GM19025 (cell line): Measurements from ENCODE around the gene SIKE1.
"Not testable (repeated sequence)": the region's sequence is repeated elsewhere in the genome, so short reads cannot be mapped to it uniquely, and the experiment has no call there.

Experiments used
- ATAC-seq: cut with Tn5 transposase; IDR thresholded peaks from one replicate; pipeline ENCODE4 v1.9.1; 2021; ENCODE audit warnings: mild to moderate bottlenecking, low read depth, moderate library complexity; ENCODE audit not compliant: unreplicated experiment

The SIKE1 gene

DNA sequence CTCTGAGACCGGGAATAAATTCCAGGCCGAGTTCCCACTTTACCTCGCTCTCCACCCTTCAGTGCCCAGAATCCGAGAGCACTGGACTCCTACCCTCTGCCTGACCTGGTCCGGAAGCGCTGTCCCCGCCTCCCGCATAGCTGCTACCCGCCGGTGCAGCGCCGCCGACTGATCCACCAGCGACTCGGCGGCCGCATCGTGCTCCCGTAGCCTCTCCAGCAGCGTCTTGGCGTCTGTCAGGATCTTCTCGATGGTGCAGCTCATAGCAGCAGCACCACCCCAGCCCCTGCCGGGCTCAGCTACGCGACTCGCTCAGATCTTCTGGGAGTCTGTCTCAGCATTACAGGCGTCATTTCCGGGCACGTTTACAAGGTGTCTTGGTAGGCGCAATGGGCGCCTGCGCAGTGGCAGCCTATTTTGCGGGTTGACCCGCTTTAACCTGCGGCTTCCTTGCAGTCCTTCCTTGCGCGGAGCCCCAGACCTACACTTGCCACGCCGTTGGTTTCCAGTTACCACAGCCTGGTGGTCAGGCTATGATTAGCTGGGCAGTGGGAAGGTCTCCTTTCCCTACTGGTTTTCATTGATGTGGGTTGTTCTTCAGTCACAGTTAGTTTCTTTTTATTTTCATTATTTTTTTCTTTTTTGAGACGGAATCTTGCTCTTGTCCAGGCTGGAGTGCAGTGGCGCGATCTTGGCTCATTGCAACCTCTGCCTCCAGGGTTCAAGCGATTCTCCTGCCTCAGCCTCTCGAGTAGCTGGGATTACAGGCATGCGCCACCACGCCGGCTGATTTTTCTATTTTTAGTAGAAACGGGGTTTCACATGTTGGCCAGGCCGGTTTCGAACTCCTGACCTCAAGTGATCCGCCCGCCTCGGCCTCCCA lies at the start of gene SIKE1:
SIKE1 (minus strand) TSS at position 342 of the 883 bp plus-strand sequence; CDS start at position 264, 78 bp downstream.
- ATAC-seq: peak; percentile 98

DNA sequence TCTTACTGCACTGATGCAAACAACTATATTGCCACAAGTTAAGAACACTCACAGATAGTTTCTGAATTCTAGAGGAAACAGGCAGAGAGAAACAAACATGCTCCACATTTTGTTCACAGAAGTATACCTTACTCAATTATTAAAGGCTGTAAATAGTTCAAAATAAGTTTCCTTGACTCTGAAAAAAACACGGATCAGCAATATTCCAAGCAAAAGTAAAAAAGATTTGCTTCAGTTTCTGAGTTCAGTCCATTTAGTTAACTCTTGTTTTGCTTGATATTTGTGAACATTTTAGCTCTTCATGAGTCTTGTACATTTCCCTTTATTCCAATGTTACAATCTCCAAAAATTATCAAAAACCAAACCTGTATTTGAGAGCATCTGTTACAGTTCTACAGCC lies 49.6 kb upstream of the SIKE1 start:
- not testable (repeated sequence) for ATAC-seq

DNA sequence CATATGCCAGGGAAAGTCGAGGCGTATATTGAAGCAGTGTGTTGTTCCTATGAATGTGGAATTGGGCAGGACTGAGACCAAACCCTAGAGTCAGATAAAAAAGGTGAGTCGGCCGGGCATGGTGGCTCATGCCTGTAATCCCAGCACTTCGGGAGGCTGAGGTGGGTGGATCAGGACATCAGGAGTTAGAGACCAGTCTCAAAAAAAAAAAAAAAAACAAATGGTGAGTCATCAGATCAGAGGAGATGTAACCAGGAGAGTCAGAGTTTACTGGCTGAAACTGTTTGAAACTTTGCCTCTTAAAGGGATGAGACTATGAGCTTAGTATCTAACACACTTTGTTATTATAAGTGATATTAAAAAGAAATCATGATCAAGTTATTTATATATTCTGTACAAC lies 47.8 kb upstream of the SIKE1 start:
- ATAC-seq: no peak

DNA sequence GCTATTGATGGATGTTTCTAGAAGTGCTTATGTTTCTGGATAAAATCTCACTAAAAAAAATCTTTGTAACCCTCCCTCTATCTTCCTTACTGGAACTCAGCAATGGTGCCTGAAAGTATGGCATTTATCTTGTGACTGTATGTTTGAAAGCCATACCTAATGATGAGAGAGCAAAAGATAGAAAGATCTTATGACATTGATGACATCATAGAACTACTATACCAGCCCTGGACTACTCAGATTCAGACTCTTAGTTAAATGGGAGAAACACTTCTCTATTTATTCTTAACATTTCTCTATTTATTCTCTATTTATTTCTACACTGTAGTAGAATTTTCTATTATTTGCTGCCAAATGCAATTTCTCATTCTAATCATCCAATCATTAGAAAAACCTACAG lies 41.5 kb upstream of the SIKE1 start:
- no peak for ATAC-seq

DNA sequence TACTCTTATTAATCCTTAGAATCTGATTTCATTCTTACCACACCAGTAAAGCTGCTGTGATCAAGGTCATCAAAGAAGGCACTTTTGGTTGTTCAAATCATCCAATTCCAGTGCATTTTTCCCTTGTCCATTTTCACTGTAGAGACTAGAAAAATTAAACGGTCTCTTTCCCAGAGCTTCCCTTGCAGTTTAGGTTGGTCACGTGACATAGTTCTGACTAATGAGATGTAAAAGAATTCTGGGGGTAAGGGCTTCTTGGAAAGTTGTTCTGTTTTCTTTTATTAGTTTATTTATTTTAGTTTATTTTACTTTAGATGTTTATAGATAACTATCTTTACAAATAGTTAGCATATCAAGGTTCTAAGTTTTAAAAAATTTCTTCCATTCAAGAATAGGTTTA lies 39.9 kb upstream of the SIKE1 start:
- no peak for ATAC-seq

DNA sequence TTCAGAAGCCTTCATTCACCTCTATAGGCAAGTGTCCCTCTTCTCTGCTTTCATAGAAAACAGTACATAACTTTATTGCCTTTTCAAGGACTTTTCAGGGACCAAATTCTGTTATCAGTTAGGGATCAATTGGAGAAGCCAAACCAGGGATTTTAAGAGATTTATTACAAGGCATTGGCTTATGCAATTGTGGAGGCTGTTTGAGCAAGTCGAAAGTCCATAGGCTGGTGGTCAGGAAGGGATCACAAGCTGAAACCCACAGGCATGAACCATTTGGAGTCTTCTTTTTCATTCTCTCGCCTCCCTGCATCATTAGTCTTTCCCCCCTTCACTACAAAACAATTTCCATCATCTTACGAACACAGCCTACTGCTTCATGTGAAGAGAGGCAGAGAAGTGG lies 39.4 kb upstream of the SIKE1 start:
- no peak for ATAC-seq

DNA sequence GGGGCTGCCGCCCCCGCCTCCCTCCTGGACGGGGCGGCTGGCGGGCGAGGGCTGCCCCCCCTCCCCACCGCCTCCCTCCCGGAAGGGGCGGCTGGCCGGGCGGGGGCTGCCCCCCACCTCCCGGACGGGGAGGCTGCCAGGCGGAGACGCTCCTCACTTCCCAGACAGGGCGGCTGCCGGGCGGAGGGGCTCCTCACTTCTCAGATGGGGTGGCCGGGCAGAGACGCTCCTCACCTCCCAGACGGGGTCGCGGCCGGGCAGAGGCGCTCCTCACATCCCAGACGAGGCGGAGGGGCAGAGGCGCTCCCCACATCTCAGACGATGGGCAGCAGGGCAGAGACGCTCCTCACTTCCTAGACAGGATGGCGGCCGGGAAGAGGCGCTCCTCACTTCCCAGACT lies 24.0 kb upstream of the SIKE1 start:
- ATAC-seq: not testable (repeated sequence)

DNA sequence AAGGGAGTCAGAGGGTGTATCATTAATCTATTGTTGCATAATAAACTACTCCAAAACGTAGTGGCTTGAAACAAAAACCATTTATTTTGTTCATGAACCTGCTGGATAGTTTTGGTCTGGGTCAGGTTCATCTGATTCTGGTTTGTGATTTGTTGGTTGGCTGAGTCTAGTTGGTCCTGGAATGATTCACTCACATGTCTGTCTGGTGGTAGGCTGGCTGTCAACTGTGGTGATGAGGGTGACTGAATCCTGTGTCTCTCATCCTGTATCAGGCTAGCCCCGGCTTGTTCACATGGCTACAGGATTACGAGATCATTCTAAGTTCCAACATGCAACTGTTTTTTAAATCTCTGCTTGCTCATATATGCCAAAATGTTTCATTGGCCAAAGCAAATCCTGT lies 22.5 kb upstream of the SIKE1 start:
- no peak for ATAC-seq

DNA sequence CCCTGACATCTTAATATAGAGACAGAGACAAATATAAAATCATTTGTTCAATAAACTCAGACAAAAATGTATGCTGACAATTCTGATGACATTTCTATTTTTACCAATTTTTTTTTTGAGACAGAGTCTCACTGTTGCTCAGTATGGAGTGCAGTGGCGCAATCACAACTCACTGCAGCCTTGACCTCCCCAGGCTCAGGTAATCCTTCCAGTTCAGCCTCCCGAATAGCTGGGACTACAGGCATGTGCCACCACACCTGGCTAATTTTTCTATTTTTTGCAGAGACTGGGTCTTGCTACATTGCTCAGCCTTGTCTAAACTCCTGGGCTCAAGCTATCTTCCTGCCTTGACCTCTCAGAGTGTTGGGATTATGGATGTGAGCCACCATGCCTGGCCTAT lies 13.6 kb upstream of the SIKE1 start:
- ATAC-seq: no peak

DNA sequence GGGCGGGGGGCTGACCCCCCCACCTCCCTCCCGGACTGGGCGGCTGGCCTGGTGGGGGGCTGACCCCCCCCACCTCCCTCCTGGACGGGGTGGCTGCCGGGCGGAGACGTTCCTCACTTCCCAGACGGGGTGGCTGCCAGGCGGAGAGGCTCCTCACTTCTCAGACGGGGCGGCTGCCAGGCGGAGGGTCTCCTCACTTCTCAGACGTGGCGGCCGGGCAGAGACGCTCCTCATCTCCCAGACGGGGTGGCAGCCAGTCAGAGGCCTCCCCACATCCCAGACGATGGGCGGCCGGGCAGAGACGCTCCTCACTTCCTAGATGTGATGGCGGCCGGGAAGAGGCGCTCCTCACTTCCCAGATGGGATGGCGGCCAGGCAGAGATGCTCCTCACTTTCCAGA lies 10.1 kb upstream of the SIKE1 start:
- ATAC-seq: not testable (repeated sequence)

DNA sequence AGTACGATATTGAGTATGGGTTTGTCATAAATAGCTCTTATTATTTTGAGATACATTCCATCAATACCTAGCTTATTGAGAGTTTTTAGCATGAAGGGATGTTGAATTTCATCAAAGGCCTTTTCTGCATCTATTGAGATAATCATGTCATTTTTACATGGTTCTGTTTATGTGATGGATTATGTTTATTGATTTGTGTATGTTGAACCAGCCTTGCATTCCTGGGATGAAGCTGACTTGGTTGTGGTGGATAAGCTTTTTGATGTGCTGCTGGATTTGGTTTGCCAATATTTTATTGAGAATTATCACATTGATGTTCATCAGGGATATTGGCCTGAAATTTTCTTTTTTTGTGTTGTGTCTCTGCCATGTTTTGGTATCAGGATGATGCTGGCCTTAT lies 6.0 kb upstream of the SIKE1 start:
- not testable (repeated sequence) for ATAC-seq

DNA sequence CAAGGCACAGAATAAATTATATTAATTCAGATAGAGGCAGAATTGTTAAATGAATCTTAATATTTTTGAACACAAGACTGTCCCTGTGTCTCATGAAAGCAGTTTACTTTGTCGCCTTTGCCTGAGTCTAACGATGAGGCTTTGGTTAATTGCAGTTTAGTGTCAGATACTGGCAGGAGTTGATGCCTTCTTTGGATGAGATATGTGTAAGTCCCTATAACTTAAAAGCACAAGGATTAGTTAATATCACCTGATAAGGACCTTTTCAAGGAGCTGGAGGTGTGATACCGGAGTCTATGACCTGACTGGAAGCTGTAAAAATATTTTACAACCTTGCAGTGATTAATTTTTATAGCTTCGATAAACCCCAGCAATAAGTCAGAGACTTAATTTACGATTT lies 2.0 kb upstream of the SIKE1 start:
- no peak for ATAC-seq

DNA sequence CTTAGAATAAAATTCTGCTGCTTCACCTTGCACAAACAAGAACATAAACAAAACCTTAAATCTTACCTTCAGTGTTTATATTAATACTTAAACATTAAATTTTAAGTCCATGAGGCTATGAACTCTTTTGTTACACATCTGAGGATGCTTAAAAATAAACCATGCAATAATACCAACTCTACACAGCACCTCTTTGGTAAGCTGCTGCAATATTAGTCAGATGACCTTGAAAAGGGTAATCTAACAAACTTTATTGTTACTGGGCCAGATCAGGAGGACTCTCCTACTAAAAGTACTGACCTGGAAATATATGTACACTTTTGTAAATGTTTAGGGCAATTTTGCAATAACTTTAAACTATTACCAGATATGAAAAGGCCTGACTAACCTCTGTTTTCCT lies 763 bp downstream of the SIKE1 start:
- ATAC-seq: no peak

DNA sequence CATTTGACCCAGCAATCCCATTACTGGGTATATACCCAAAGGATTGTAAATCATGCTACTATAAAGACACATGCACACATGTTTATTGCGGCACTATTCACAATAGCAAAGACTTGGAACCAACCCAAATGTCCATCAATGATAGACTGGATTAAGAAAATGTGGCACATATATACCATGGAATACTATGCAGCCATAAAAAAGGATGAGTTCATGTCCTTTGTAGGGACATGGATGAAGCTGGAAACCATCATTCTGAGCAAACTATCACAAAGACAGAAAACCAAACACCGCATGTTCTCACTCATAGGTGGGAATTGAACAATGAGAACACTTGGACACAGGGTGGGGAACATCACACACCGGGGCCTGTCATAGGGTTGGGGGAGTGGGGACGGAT lies 3.8 kb downstream of the SIKE1 start:
- not testable (repeated sequence) for ATAC-seq

DNA sequence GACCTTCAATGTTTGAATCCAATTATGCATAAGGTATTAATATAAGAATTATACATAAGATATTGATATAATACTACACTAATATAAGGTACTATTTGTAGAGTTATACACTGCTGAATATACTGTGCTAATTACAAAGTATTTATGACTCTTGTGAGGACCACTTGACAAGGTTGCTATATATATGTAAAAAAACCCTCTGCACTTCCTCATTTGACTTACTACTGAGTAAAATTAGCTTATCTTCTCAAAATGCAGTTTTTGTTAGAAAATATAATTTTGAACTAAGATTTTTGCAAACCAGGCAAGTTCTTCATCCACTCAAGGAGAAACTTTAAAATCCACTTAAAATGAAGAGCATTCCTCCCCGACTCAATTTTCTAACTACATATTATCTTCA lies 8.5 kb downstream of the SIKE1 start:
- no peak for ATAC-seq

DNA sequence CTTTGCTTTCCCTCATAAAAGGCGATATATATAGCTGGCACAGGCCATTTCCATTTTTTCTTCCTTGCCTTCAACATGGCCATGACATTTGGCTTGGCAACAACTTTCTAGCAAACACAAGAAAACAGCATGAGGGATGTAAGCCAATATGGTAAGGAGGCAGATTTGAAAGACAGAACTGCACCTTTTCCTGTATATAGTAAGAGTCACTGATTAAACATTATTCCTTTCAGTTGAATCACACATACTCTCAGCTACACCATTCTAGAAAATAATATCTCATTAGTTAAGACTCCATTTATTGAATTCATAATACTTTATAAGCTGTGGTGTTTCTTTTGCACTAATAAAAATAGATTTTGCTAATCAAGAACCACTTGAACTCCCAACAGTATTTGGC lies 9.5 kb downstream of the SIKE1 start:
- no peak for ATAC-seq

DNA sequence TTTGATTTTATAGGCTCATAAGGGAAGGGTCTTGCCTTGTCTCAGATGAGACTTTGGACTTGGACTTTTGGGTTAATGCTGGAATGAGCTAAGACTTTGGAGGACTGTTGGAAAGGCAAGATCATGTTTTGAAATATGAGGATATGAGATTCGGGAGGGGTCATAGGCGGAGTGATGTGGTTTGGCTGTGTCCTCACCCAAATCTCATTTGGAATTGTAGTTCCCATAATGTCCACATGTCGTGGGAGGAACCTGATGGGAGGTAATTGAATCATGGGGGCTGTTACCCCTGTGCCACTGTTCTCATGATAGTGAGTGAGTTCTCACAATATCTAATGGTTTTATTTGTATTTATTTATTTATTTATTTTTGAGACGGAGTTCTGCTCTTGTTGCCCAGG lies 15.8 kb downstream of the SIKE1 start:
- no peak for ATAC-seq

DNA sequence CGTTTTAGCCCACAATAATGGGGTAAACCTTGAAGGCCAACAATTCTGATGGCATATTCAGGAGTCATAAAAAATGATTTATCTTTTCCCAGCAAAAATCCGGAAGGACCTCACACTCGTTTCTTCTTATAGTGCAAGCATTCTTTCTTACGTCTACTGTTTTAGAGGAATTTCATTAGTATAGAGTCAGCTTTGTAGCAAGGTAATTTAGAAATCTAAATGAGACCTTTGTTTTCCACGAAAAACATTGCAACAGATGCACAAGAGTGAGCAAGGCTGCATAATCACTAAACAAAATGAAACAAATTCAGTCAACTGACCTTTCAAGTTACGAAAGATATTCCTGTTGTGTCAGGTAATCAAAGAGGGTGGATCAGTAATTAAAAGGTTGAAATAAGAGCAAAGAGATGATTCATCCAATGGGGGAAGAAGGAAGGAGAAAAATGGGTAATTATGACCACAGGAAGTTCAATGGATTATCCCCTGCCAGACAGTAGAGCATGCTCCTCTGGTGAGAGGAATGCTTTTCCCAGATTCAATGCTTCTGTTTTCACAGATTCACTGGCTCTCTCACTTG lies 22.1 kb downstream of the SIKE1 start:
- no peak for ATAC-seq

DNA sequence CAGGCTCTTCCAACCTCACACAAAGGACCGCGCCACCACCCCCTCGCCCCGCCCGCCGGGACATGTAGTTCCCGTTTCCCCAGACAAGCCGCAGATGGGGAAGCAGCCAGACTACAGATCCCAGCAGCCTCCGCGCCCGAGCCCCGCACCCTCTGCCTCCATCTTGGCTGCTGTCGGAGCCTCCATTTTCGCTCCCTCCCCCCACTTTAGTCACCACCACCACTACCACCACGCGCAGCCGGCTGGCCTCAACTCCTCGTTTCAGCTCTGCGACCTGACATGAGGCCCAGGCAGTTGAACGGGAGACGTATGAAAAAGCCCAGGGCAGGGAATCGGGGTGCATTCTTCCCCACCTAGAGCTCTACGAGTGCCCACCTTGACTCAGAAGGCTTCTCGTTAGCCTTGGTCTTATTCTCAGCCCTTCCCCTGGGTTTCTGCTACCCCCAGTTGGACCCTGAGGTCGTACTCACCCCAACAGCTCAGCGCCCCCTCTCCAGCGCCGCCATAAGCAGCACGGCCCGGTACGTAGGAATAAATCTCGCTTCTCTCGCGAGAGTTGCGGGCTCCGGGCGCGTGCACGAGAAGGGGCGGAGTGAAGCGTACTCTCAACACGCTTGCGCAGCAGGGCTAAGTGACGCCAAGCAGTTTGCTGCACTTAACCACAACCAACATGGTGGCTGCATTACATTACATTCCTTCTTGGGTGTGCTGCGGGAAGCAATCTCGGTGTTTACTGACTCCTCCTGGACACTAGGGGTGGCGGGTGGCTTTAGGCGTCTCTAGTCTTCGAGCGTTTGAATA lies 22.8 kb downstream of the SIKE1 start, which contains the start of gene CSDE1:
CSDE1 (minus strand) TSS at position 530 of the 801 bp plus-strand sequence. CDS start 18,094 bp downstream, outside the sequence.
- ATAC-seq: peak; percentile 67

DNA sequence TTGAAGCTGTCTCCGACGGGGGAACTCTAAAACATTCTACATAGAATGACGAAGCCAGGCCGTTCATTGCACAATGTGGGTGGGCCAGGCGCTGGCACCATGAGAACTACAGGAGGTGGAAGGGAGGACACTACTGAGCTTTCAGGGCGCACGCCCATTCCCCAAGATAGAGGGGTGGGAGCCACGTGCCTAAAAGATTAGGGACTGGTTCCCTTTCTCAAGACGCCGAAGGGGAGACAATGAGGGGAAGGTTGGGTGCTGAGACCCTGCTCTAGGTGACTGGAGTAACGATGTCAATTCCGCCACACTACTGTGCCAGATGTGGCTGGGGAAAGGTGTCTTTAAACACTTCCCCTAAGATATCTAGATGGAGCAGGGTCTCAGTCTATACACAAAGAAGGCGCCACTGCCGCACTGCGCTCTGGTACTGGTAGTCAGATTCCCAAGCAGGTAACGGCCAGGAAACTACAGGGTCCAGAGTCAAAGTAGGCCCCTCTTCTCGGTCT lies 23.5 kb downstream of the SIKE1 start:
- peak; percentile 5 for ATAC-seq
